Liver (tissue), 3 donors: Measurements from ENCODE around the gene VASH1.

Experiments
- CTCF ChIP-seq: fragments of 150-350 bp; IDR thresholded peaks from 2 replicates; pipeline ENCODE4 v1.5.1; 2017; ENCODE audit warnings: improper control_type of control experiment, low read depth, low read length; ENCODE audit not compliant: missing input control
- EGR1 ChIP-seq, 2 donors: IDR thresholded peaks; 2 replicates each; pipeline ENCODE4 v1.6.1; 2016 to 2018; ENCODE audit warnings: antibody characterized with exemption in 2 of 2, low read depth in 2 of 2
- FOXA1 ChIP-seq: IDR thresholded peaks from 2 replicates; pipeline ENCODE4 v1.6.1; 2016; ENCODE audit warnings: antibody characterized with exemption
- GABPA ChIP-seq, 2 donors: IDR thresholded peaks in 1 of 2; conservative IDR thresholded peaks in 1 of 2; 2 replicates each; pipeline ENCODE4 v1.6.1; 2016; ENCODE audit warnings: antibody characterized with exemption in 2 of 2, mild to moderate bottlenecking in 1 of 2, moderate library complexity in 1 of 2
- JUND ChIP-seq, 2 donors: IDR thresholded peaks; 2 replicates each; pipeline ENCODE4 v1.6.1; 2016; ENCODE audit warnings: antibody characterized with exemption in 2 of 2
- RAD21 ChIP-seq, 2 donors: IDR thresholded peaks; 2 replicates each; pipeline ENCODE4 v1.6.1; 2016; ENCODE audit warnings: antibody characterized with exemption in 2 of 2, mild to moderate bottlenecking in 2 of 2
- REST ChIP-seq: IDR thresholded peaks from 2 replicates; pipeline ENCODE4 v1.6.1; 2016; ENCODE audit warnings: antibody characterized with exemption, mild to moderate bottlenecking
- TAF1 ChIP-seq: conservative IDR thresholded peaks from 2 replicates; pipeline ENCODE4 v1.6.1; 2016; ENCODE audit warnings: antibody characterized with exemption, mild to moderate bottlenecking
- YY1 ChIP-seq: IDR thresholded peaks from 2 replicates; pipeline ENCODE4 v1.6.1; 2016; ENCODE audit warnings: antibody characterized with exemption, mild to moderate bottlenecking
- donor health status: healthy.
- donor health status: healthy.

GRCh38 chr14:76742966-76743365, 18.3 kb upstream of the VASH1 start:
- TF ChIP-seq CTCF (no peak), YY1 (no peak), TAF1 (no peak), REST (no peak), EGR1 (IDR thresholded peaks at IDR 0.05; ENCODE audit: low read depth in 2 of 2) (no peak), RAD21 (IDR thresholded peaks at IDR 0.05) (no peak), GABPA (IDR thresholded peaks at IDR 0.05 in 1 of 2, conservative IDR thresholded peaks at IDR 0.05 in 1 of 2) (no peak), JUND (IDR thresholded peaks at IDR 0.05) (no peak), FOXA1 (no peak)
